K562 (cell line): ENCODE results near the gene ZBTB9. TPM values are rescaled to one million over a fixed set of nuclear protein-coding genes. Genes with fewer than 3 reads are reported as not detected.
A peak's percentile ranks its signal among the peaks of the same experiment; 100 is the strongest.
"Not testable (repeated sequence)": the region's sequence is repeated elsewhere in the genome, so short reads cannot be mapped to it uniquely, and the experiment has no call there.

Experiments
- ATAC-seq: fragments of 200-7000 bp; cut with Tn5 transposase; 3 replicates; pipeline ENCODE4 v1.9.1; 2020; ENCODE audit warnings: moderate library complexity
- BruUV-seq: library from RNA; stranded (reverse); fragments of 400-500 nt; replicated peaks from 2 replicates; lab custom pipeline; 2021; lab: Mats Ljungman, UMichigan
- CTCF ChIA-PET: fragments of 300-600 bp; formaldehyde crosslinking; extraction: SDS; loops from one replicate; lab custom pipeline; 2021; ENCODE audit warnings: low intra/inter-chr PET ratio; lab: Yijun Ruan, JAX
- POLR2A ChIA-PET: fragments of 300-600, 350-650 bp; sonication (Branson Sonifier 250); formaldehyde crosslinking; extraction: SDS; loops from one replicate; lab custom pipeline; 2021; ENCODE audit warnings: antibody characterized with exemption, inconsistent platforms; lab: Yijun Ruan, JAX
- DNase-seq, 4 experiments: peaks; one replicate each; pipeline versions ENCODE4 v3.0.0 to v3.0.0-alpha.2; 2011 to 2018; ENCODE audit warnings: low spot score in 3 of 4, mixed read lengths in 3 of 4; ENCODE audit errors: extremely low read depth in 1 of 4
- FAIRE-seq: peaks from 2 replicates; lab custom pipeline; 2011; peaks lifted over from hg19 to GRCh38; lab: Jason Lieb, UNC
- H2AFZ ChIP-seq: 2 replicates; pipeline ENCODE4 v1.6.0; 2011; ENCODE audit warnings: low read depth, low read length, control low read depth, inconsistent platforms
- H3K27ac ChIP-seq: fragments of 200-600 bp; 3 replicates; pipeline ENCODE4 v1.8.0; 2011; ENCODE audit warnings: low read depth, mild to moderate bottlenecking, control low read depth, inconsistent platforms, low read length, moderate library complexity, mixed read lengths; ENCODE audit errors: extremely low read depth
- H3K27me3 ChIP-seq, 2 experiments: fragments of 300-600 bp in 1 of 2; 2 replicates in 1 of 2; 3 replicates in 1 of 2; pipeline versions ENCODE4 v1.6.0 to v1.8.0; 2011; ENCODE audit warnings: inconsistent platforms in 2 of 2, low read length in 2 of 2, mild to moderate bottlenecking in 1 of 2, mixed read lengths in 1 of 2, moderate library complexity in 1 of 2; ENCODE audit not compliant: control insufficient read depth in 2 of 2, insufficient read depth in 2 of 2
- H3K36me3 ChIP-seq: fragments of 300-600 bp; 3 replicates; pipeline ENCODE4 v1.8.0; 2011; ENCODE audit warnings: mild to moderate bottlenecking, low read length, inconsistent platforms; ENCODE audit not compliant: control insufficient read depth, insufficient read depth
- H3K4me1 ChIP-seq, 2 experiments: fragments of 200-600 bp in 1 of 2; replicated peaks in 1 of 2; 2 replicates in 1 of 2; 3 replicates in 1 of 2; pipeline versions ENCODE4 v1.5.1 to v1.8.0; 2011; ENCODE audit warnings: inconsistent platforms in 2 of 2, low read length in 2 of 2, mild to moderate bottlenecking in 1 of 2, mixed read lengths in 1 of 2, moderate library complexity in 1 of 2; ENCODE audit not compliant: control insufficient read depth in 2 of 2, insufficient read depth in 2 of 2
- H3K4me2 ChIP-seq: 2 replicates; pipeline ENCODE4 v1.6.1; 2011; ENCODE audit warnings: low read length, control low read depth, inconsistent platforms, mixed read lengths; ENCODE audit not compliant: insufficient read depth
- H3K4me3 ChIP-seq: fragments of 200-600 bp; sonication (generic), shearing (Covaris generic); 2 replicates; pipeline ENCODE4 v1.5.1; 2016; ENCODE audit warnings: control low read depth, inconsistent platforms
- H3K79me2 ChIP-seq: fragments of 200-600 bp; 3 replicates; pipeline ENCODE4 v1.8.0; 2011; ENCODE audit warnings: low read length, inconsistent platforms; ENCODE audit not compliant: control insufficient read depth, insufficient read depth
- H3K9ac ChIP-seq, 2 experiments: 2 replicates each; pipeline versions ENCODE4 v1.6.0 to v1.6.1; 2011; ENCODE audit warnings: low read depth in 2 of 2, low read length in 2 of 2, control low read depth in 1 of 2, inconsistent platforms in 1 of 2, mild to moderate bottlenecking in 1 of 2, mixed read lengths in 1 of 2; ENCODE audit not compliant: insufficient read depth in 1 of 2
- H3K9me1 ChIP-seq: one replicate; pipeline ENCODE4 v1.6.0; 2011; ENCODE audit warnings: inconsistent platforms, mild to moderate bottlenecking, low read length, moderate library complexity; ENCODE audit not compliant: control insufficient read depth, insufficient read depth
- H3K9me3 ChIP-seq: replicated peaks from 2 replicates; pipeline ENCODE4 v1.5.1; 2011; ENCODE audit warnings: low read depth, low read length, inconsistent platforms; ENCODE audit not compliant: control insufficient read depth, insufficient read depth
- H4K20me1 ChIP-seq: replicated peaks from 2 replicates; pipeline ENCODE4 v1.6.1; 2011; ENCODE audit warnings: low read length, inconsistent platforms, mixed read lengths; ENCODE audit not compliant: control insufficient read depth, insufficient read depth
- AFF1 ChIP-seq, 2 experiments: fragments of 450-650 bp; IDR thresholded peaks; 2 replicates each; pipeline ENCODE4 v1.6.1; 2018; ENCODE audit warnings: mild to moderate bottlenecking in 2 of 2, low read depth in 1 of 2; ENCODE audit not compliant: partially characterized antibody in 2 of 2
- ARID1B ChIP-seq: fragments of 450-650 bp; IDR thresholded peaks from 2 replicates; pipeline ENCODE4 v1.6.1; 2016; ENCODE audit warnings: antibody characterized with exemption, mild to moderate bottlenecking, inconsistent platforms
- CBFA2T3 ChIP-seq: fragments of 450-650 bp; IDR thresholded peaks from 2 replicates; pipeline ENCODE4 v1.6.1; 2017
- DPF2 ChIP-seq: fragments of 450-650 bp; IDR thresholded peaks from 2 replicates; pipeline ENCODE4 v1.6.1; 2016
- FOXK2 ChIP-seq, 2 experiments: fragments of 450-650 bp; IDR thresholded peaks in 1 of 2; conservative IDR thresholded peaks in 1 of 2; 2 replicates each; pipeline ENCODE4 v1.6.1; 2016; ENCODE audit warnings: low read depth in 2 of 2, mild to moderate bottlenecking in 1 of 2
- SMARCA4 ChIP-seq: fragments of 450-650 bp; IDR thresholded peaks from 2 replicates; pipeline ENCODE4 v1.6.1; 2016
- SOX6 ChIP-seq: fragments of 450-650 bp; IDR thresholded peaks from 2 replicates; pipeline ENCODE4 v1.6.1; 2014; ENCODE audit warnings: mild to moderate bottlenecking
- TAL1 ChIP-seq: fragments of 450-650 bp; IDR thresholded peaks from 2 replicates; pipeline ENCODE4 v1.6.1; 2016; ENCODE audit warnings: mild to moderate bottlenecking
- TRIM24 ChIP-seq, 2 experiments: fragments of 450-650 bp; IDR thresholded peaks; 2 replicates each; pipeline ENCODE4 v1.6.1; 2016
- WGBS: fragments of 100-300 bp; shearing (Covaris generic); methylation state at CpG from one replicate; pipeline ENCODE4 v1.1.6; 2016; ENCODE audit warnings: low coverage, mixed read lengths; ENCODE audit not compliant: insufficient coverage; ENCODE audit errors: missing lambda C conversion rate; 5-methylcytosine and 5-hydroxymethylcytosine counted together
- in situ Hi-C: fragments of 300-500 bp; cut with MboI; formaldehyde crosslinking; loops from 4 replicates; pipeline ENCODE4 v1.15.0; 2018; ENCODE audit warnings: inconsistent platforms, mixed read lengths
- intact Hi-C: fragments of 100-400 bp; cut with micrococcal nuclease; formaldehyde crosslinking; loops from 2 replicates; pipeline ENCODE4 v1.14.2; 2022
- polyA plus RNA-seq, 8 experiments: library from polyadenylated mRNA; depleted of rRNA in 4 of 8; stranded (reverse) in 5 of 8; unstranded in 3 of 8; fragments of >200 nt; fragmentation: Nextera tagmentation in 2 of 8; fragmentation: Illumina TruSeq in 1 of 8; extraction: Ambion mirVana in 2 of 8; extraction: Trizol in 1 of 8; gene quantifications; 2 replicates each; pipeline versions ENCODE4 v1.2.1 to v1.2.3, GENCODE V29; 2011 to 2014; ENCODE audit warnings: inconsistent platforms in 1 of 8, missing spikeins in 1 of 8
- total RNA-seq, 7 experiments: library from RNA; depleted of rRNA in 6 of 7; stranded (reverse); fragments of >200 nt in 6 of 7; fragmentation: Illumina TruSeq in 2 of 7; extraction: Trizol in 2 of 7; gene quantifications; 2 replicates each; pipeline versions ENCODE4 v1.2.1 to v1.2.3, GENCODE V29; 2011 to 2021; ENCODE audit warnings: low replicate concordance in 1 of 7

The ZBTB9 gene
- total and polyA plus RNA-seq, 9 of the 15 experiments (the other 6 are each of a cell fraction or from before 2014, with no cell fraction given): 1.9 to 19.5 (median 10.4) TPM

- ATAC-seq, H3K9ac ChIP-seq, H3K27me3 ChIP-seq, H3K4me2 ChIP-seq, H3K36me3 ChIP-seq, H3K79me2 ChIP-seq, CTCF ChIA-PET, FAIRE-seq, H3K27ac ChIP-seq, H3K9me3 ChIP-seq, in situ Hi-C loops, H3K4me3 ChIP-seq, intact Hi-C loops, H4K20me1 ChIP-seq, H3K9me1 ChIP-seq, BruUV-seq, POLR2A ChIA-PET, H2AFZ ChIP-seq: not testable (repeated sequence)
- peaks cover 7 to 13% of the 10 kb centered on the region in 2 experiments; a peak in 4 of 5 replicates for H3K4me1 ChIP-seq
- WGBS: no CpG with 5 or more reads among the region's 6 CpGs
- TF ChIP-seq TAL1 (0 out of 2 replicates have a peak, but pooled peaks have one; percentile 29), CBFA2T3 (peak; percentile 51), TRIM24 (IDR thresholded peaks at IDR 0.05) (peak; percentile 46 to 49; a peak in 2 of 4 replicates), FOXK2 (conservative IDR thresholded peaks at IDR 0.05 in 1 of 2, IDR thresholded peaks at IDR 0.05 in 1 of 2; ENCODE audit: low read depth in 2 of 2) (peak in 1 of 2 experiments; percentile 57; a peak in 2 of 4 replicates), ARID1B (peak; percentile 50; the same call in 1 of the 2 replicates), DPF2 (peak; percentile 66; the same call in 1 of the 2 replicates), AFF1 (IDR thresholded peaks at IDR 0.05; ENCODE audit: low read depth in 1 of 2, partially characterized antibody in 2 of 2) (peak in 1 of 2 experiments; percentile 90), SOX6 (peak; percentile 63; the same call in 1 of the 2 replicates), SMARCA4 (peak; percentile 54; the same call in 1 of the 2 replicates)
- TF ChIP-seq, all 486 proteins: peak for 9; not testable (repeated sequence) for 477
- DNase-seq: not testable (repeated sequence)
Measured at GRCh38 chr6:33484673-33485262, 30.4 kb downstream of the ZBTB9 start.

GRCh38 chr6:33485680-33486079, 31.3 kb downstream of the ZBTB9 start:
- H3K9me3 ChIP-seq, H3K27ac ChIP-seq, CTCF ChIA-PET, DNase-seq, BruUV-seq, H2AFZ ChIP-seq, H3K36me3 ChIP-seq, intact Hi-C loops, H3K9me1 ChIP-seq, H3K27me3 ChIP-seq, H3K9ac ChIP-seq, H3K79me2 ChIP-seq, POLR2A ChIA-PET, FAIRE-seq, H3K4me2 ChIP-seq, in situ Hi-C loops, H4K20me1 ChIP-seq, H3K4me3 ChIP-seq, ATAC-seq: not testable (repeated sequence)
- peaks cover 7 to 16% of the 10 kb centered on the region in 2 experiments; a peak in 4 of 5 replicates for H3K4me1 ChIP-seq
- 64% methylated on average over 6 of the region's 25 CpGs for WGBS
